Measurements from ENCODE around the gene LAPTM5.

The LAPTM5 gene

DNA sequence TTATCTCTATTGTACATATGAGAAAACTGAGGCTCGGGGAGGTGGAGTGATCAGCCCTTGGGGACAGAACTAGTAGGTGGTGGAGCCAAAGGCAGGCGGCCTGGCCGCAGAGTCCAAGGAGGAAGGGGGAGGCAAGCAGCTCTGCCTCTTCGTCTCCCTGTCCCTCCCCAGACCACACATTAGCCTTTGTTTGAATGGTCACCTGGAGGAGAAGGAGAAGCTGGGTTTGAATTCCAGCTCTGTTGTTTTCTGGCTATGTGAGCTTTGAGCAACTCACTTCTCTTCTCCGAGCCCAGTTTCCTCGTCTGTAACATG is 21.4 kb upstream of the LAPTM5 start:
- H3K9ac ChIP-seq (ENCODE audit: low read depth in 1 of 2, low read length in 2 of 2) = peak overlapping the region in 1 of 2 donors; percentile 9
- H3K27ac ChIP-seq (ENCODE audit: low read depth, low read length) = no peak overlapping the region

DNA sequence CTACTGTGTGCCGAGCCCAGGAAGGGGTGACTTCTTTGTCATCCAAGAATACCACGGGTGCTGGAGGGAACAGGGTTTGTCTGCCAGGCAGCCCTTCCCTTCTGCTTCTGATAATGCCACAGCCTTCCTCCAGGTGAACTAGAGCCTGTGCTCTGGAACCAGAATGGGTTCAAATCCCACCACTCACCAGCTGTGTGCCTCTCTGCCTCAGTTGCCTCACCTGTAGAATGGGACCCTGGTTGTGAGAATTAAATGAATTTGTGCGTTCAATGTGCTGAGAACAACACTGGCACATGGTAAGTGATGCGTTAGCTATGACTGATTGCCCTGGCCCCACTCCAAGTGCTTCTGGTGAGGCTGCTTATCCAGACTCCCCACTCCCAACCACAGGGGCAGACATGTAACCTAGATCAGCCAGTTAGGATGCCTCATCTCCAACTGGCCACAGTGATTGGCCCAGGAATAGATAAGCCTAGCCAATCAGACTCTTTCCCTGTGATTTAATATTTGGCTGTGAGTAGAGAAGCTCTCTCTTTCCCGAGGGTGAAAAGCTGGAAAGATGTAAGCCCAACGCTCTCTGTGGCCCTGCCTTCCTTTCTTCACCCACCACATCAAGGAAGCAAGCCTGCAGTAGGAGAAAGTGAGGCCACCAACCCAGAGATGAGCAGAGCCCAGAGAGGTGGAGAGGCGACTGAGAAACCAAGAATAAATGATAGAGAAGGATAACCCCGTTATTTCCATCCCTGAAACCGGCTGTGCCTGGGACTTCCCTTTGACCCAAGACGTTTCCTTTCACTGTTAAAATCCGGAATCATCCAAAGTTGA is 20.8 kb upstream of the LAPTM5 start:
- H3K4me1 ChIP-seq (ENCODE audit: control insufficient read depth in 1 of 2, insufficient read depth in 2 of 2, low read length in 2 of 2) = peaks cover 10 to 11% of the 10 kb centered on the region in 2 donors
- no peaks in the 10 kb centered on the region for H3K36me3 ChIP-seq (ENCODE audit: control insufficient read depth in 1 of 2, insufficient read depth in 2 of 2, low read length in 2 of 2)
- H3K9ac ChIP-seq (ENCODE audit: low read depth in 1 of 2, low read length in 2 of 2) = no peak overlapping the region
- H3K9me3 ChIP-seq (ENCODE audit: control insufficient read depth in 1 of 2, low read length in 2 of 2) = no peaks in the 10 kb centered on the region
- H3K27ac ChIP-seq (ENCODE audit: low read depth, low read length) = no peak overlapping the region
- H3K4me3 ChIP-seq (ENCODE audit: low read depth in 1 of 2, low read length in 2 of 2) = no peak overlapping the region
- no peaks in the 10 kb centered on the region for H3K27me3 ChIP-seq (ENCODE audit: control insufficient read depth in 1 of 2, insufficient read depth in 2 of 2, low read length in 2 of 2)

More for the DNA sequence above, 21.4 kb upstream of the LAPTM5 start:
- Histone ChIP-seq H3K4me3 (ENCODE audit: low read depth in 1 of 2, low read length in 2 of 2) (no peak overlapping the region), H3K27me3 (ENCODE audit: control insufficient read depth in 1 of 2, insufficient read depth in 2 of 2, low read length in 2 of 2) (no peaks in the 10 kb centered on the region), H3K9me3 (ENCODE audit: control insufficient read depth in 1 of 2, low read length in 2 of 2) (no peaks in the 10 kb centered on the region), H3K36me3 (ENCODE audit: control insufficient read depth in 1 of 2, insufficient read depth in 2 of 2, low read length in 2 of 2) (no peaks in the 10 kb centered on the region), H3K4me1 (ENCODE audit: control insufficient read depth in 1 of 2, insufficient read depth in 2 of 2, low read length in 2 of 2) (peaks cover 11 to 12% of the 10 kb centered on the region in 2 donors)

DNA sequence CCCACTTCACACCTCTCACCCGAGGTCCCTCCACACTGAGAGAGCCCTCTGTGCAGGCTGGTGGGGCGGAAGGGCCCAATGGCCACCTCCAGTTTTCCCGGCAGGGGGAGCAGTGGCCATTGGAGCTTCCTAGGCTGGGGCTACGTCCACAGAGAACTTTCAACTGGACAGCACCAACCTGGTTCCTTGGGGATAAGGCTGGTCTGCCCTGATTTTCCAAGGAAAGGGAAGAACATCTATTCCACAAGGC is 20.3 kb upstream of the LAPTM5 start:
- H3K9me3 ChIP-seq (ENCODE audit: control insufficient read depth in 1 of 2, low read length in 2 of 2) = no peaks in the 10 kb centered on the region
- H3K4me3 ChIP-seq (ENCODE audit: low read depth in 1 of 2, low read length in 2 of 2) = no peak overlapping the region
- peaks cover 5% of the 10 kb centered on the region in 2 donors for H3K4me1 ChIP-seq (ENCODE audit: control insufficient read depth in 1 of 2, insufficient read depth in 2 of 2, low read length in 2 of 2)
- no peaks in the 10 kb centered on the region for H3K36me3 ChIP-seq (ENCODE audit: control insufficient read depth in 1 of 2, insufficient read depth in 2 of 2, low read length in 2 of 2)
- no peak overlapping the region for H3K9ac ChIP-seq (ENCODE audit: low read depth in 1 of 2, low read length in 2 of 2)
- no peak overlapping the region for H3K27ac ChIP-seq (ENCODE audit: low read depth, low read length)
- H3K27me3 ChIP-seq (ENCODE audit: control insufficient read depth in 1 of 2, insufficient read depth in 2 of 2, low read length in 2 of 2) = no peaks in the 10 kb centered on the region

DNA sequence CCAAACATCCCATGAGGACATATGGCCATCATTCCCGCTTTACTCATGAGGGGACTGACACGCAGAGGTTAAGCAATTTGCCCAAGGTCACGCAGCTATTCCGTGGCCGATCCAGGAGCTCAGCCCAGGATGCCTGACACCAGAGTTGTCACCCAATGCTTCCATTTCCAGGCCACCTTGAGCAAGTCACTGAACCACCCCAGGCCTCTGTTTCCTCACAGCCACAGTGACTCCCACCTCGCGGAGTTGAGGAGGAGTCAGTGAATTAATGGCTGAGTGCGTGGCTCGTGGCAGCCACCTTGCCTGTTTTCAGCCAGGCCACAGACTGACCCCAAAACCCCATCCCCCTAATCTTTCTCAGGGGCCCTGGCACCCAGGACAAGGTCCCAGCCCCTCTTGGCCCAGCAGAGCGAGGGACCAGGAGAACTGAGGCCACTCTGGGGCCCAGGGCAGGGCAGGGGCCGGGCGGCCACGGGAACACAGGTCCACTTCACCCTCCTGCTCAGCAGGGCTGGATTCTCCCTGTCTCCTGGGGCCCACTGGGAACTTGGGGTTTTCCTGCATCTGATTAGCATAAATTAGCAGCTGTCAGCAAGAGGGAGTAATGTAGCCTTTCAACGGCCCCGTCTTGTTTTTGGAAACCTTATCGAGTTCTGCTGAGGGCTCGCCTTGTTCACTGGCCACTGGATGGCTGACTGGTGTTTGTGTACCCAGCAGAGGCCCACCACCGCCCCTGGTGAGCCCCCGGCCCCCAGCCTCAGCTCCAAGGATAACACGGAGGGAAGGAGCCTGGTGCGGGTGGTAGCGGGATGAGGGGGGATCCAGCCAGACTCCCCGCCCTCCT is 19.7 kb upstream of the LAPTM5 start:
- no peak overlapping the region for H3K27ac ChIP-seq (ENCODE audit: low read depth, low read length)
- H3K4me3 ChIP-seq (ENCODE audit: low read depth in 1 of 2, low read length in 2 of 2) = no peak overlapping the region
- H3K27me3 ChIP-seq (ENCODE audit: control insufficient read depth in 1 of 2, insufficient read depth in 2 of 2, low read length in 2 of 2) = no peaks in the 10 kb centered on the region
- H3K9ac ChIP-seq (ENCODE audit: low read depth in 1 of 2, low read length in 2 of 2) = no peak overlapping the region
- H3K4me1 ChIP-seq (ENCODE audit: control insufficient read depth in 1 of 2, insufficient read depth in 2 of 2, low read length in 2 of 2) = no peaks in the 10 kb centered on the region
- no peaks in the 10 kb centered on the region for H3K36me3 ChIP-seq (ENCODE audit: control insufficient read depth in 1 of 2, insufficient read depth in 2 of 2, low read length in 2 of 2)
- H3K9me3 ChIP-seq (ENCODE audit: control insufficient read depth in 1 of 2, low read length in 2 of 2) = no peaks in the 10 kb centered on the region

DNA sequence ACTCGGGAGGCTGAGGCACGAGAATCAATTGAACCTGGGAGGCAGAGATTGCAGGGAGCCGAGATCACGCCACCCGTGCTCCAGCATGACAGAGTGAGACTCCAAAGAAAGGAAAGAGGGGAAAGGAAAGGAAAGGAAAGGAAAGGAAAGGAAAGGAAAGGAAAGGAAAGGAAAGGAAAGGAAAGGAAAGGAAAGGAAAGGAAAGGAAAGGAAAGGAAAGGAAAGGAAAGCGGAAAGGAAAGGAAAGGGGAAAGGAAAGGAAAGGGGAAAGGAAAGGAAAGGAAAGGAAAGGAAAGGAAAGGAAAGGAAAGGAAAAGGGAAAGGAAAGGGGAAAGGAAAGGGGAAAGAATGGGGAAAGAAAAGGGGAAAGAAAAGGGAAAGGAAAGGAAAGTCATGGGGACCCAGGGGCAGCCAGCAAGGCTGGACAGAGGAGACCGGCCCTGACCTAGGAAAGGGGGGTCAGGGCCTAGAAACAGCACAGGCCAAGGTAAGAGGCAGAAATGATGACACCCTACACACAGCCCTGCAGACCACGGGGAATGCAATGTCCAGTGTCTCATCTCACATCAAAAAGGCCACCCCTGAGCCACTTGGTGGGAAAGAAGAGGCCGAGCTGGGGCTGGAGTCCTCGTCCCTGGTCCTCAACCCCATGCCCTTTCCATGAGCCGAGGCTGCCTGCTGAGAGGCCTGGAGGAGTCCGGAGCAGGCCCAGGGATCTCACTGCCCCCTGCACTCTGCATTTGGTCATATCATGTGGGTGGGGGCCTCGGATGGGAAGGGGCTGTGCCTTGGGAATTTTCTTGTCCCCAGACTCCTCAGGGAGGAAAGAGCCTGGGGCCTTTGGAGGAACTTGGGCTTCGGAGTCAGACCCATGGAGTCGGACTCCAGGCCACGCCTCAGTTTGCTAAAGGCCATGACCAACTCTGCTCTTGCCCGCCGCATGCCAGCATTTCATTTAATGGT is 18.8 kb upstream of the LAPTM5 start:
- Histone ChIP-seq H3K27me3 (ENCODE audit: control insufficient read depth in 1 of 2, insufficient read depth in 2 of 2, low read length in 2 of 2) (no peaks in the 10 kb centered on the region), H3K9ac (ENCODE audit: low read depth in 1 of 2, low read length in 2 of 2) (no peak overlapping the region), H3K4me3 (ENCODE audit: low read depth in 1 of 2, low read length in 2 of 2) (no peak overlapping the region), H3K27ac (ENCODE audit: low read depth, low read length) (no peak overlapping the region), H3K36me3 (ENCODE audit: control insufficient read depth in 1 of 2, insufficient read depth in 2 of 2, low read length in 2 of 2) (no peaks in the 10 kb centered on the region), H3K4me1 (ENCODE audit: control insufficient read depth in 1 of 2, insufficient read depth in 2 of 2, low read length in 2 of 2) (no peaks in the 10 kb centered on the region), H3K9me3 (ENCODE audit: control insufficient read depth in 1 of 2, low read length in 2 of 2) (no peaks in the 10 kb centered on the region)

DNA sequence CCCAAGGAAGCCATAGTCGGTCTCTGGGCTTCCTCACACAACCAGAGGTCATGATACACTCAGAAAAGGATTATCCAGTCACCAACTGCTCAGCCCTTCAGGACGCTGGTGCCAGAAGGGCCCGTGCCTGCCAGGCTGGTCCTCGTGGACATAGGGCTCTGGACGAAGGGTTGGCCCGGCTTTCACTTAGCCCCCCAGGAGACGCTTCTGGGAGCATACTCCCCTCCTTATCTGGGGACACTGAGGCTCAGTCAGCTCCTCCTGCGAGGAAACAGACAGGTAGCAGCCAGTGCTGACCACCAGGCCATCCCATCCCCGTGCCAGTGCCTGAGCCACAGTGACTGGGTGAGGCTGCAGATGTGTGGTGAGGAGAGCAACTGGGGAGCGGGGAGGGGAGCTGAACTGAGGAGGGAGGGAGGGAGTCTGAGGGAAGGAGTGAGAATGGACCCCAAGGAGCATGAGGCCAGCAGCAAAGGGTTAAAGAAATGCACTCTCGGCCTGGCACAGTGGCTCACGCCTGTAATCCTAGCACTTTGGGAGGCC is 17.9 kb upstream of the LAPTM5 start:
- Histone ChIP-seq H3K4me1 (ENCODE audit: control insufficient read depth in 1 of 2, insufficient read depth in 2 of 2, low read length in 2 of 2) (no peaks in the 10 kb centered on the region), H3K27me3 (ENCODE audit: control insufficient read depth in 1 of 2, insufficient read depth in 2 of 2, low read length in 2 of 2) (no peaks in the 10 kb centered on the region), H3K9me3 (ENCODE audit: control insufficient read depth in 1 of 2, low read length in 2 of 2) (no peaks in the 10 kb centered on the region), H3K4me3 (ENCODE audit: low read depth in 1 of 2, low read length in 2 of 2) (no peak overlapping the region), H3K36me3 (ENCODE audit: control insufficient read depth in 1 of 2, insufficient read depth in 2 of 2, low read length in 2 of 2) (no peaks in the 10 kb centered on the region), H3K9ac (ENCODE audit: low read depth in 1 of 2, low read length in 2 of 2) (no peak overlapping the region), H3K27ac (ENCODE audit: low read depth, low read length) (no peak overlapping the region)

DNA sequence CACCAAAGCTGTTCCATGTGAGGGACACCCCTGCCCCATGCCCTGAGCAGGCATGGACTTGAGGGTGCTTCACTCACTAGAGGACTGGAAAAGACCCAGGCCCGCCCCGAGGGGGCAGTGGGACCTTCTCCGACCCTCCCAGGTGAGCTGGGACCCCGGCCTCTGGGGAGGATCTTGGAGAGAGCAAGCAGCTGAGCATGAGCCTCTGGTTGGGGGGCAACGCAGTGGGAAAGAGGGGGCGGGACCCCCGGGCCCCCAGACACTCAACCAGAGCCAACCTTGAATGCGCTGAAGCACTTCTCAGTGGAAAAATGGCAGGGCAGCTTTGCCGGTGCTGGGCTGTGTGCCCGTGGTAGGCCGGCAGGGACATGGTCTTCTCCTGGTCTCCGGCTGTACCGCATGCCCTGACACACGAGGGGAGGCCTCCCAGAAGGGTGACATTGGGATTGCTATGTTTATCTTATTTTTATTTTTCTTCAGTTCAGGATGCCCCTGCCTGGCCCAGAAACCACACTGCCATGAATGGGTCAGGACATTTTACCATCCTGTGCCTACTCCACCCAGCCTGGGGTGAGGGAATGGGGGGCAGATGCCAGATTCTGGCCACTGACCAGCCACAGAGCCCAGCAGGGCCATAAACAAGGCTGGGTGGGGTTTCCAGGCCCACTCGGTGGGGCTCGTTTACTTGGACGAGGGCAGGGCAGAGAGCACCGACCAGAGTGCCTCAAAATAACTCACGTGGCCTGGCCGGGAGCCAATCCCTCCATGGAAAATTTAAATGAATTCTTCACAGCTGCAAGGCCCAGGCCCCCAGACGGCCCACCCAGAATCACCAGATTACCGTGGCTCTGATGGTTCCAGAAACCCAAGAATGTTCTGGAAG is 17.2 kb upstream of the LAPTM5 start:
- Histone ChIP-seq H3K4me1 (ENCODE audit: control insufficient read depth in 1 of 2, insufficient read depth in 2 of 2, low read length in 2 of 2) (no peaks in the 10 kb centered on the region), H3K27me3 (ENCODE audit: control insufficient read depth in 1 of 2, insufficient read depth in 2 of 2, low read length in 2 of 2) (no peaks in the 10 kb centered on the region), H3K9ac (ENCODE audit: low read depth in 1 of 2, low read length in 2 of 2) (no peak overlapping the region), H3K27ac (ENCODE audit: low read depth, low read length) (no peak overlapping the region), H3K4me3 (ENCODE audit: low read depth in 1 of 2, low read length in 2 of 2) (no peak overlapping the region), H3K9me3 (ENCODE audit: control insufficient read depth in 1 of 2, low read length in 2 of 2) (no peaks in the 10 kb centered on the region), H3K36me3 (ENCODE audit: control insufficient read depth in 1 of 2, insufficient read depth in 2 of 2, low read length in 2 of 2) (no peaks in the 10 kb centered on the region)

DNA sequence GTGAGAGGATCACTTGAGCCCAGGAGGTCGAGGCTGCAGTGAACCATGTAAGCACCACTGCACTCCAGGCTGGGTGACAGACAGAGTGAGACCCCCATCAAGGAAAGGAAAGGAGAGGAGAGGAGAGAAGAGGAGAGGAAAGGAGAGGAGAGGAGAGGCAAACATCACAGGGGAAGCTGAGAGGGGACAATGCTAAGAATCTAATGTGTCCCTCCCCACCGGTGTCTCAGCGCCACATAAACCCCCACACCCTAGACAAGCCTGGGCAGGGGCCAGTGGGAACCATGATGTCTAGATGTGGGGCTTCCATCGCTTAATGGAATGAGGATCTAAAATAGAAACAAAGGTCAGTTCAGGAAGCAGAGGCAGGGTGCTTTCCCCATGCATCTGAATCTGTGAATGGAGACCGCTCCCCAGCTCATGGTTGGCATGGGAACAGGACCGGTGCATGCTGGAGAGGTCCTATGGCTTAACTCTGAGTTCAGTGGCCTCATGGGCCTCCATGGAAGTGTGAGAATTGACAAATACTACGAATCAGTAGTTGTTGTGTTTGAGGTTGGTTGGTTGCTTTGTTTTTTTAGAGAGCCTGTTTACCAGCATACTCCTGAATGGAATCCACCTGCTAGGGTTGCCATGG is 16.3 kb upstream of the LAPTM5 start:
- Histone ChIP-seq H3K27ac (ENCODE audit: low read depth, low read length) (no peak overlapping the region), H3K9me3 (ENCODE audit: control insufficient read depth in 1 of 2, low read length in 2 of 2) (no peaks in the 10 kb centered on the region), H3K4me3 (ENCODE audit: low read depth in 1 of 2, low read length in 2 of 2) (no peak overlapping the region), H3K4me1 (ENCODE audit: control insufficient read depth in 1 of 2, insufficient read depth in 2 of 2, low read length in 2 of 2) (no peaks in the 10 kb centered on the region), H3K27me3 (ENCODE audit: control insufficient read depth in 1 of 2, insufficient read depth in 2 of 2, low read length in 2 of 2) (no peaks in the 10 kb centered on the region), H3K36me3 (ENCODE audit: control insufficient read depth in 1 of 2, insufficient read depth in 2 of 2, low read length in 2 of 2) (no peaks in the 10 kb centered on the region), H3K9ac (ENCODE audit: low read depth in 1 of 2, low read length in 2 of 2) (no peak overlapping the region)

DNA sequence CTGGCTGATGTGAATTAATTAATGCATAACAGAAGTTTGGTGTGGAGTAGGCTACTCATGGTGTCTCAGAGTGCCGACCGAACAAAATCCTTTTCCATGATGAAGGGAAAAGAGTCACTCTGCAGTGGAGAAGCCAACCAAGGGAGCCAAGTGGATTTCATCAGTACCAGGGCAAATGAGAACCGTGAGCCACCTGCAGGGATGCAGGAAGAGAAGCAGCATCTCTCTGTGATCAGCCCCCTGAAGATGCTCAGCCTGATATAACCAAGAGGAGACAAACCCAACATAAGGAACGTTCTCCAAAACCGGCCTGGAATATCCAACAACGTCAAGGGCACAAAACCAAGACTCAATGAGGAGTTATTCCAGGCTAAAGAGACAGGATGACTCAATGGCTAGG is 13.4 kb upstream of the LAPTM5 start:
- no peak overlapping the region for H3K9ac ChIP-seq (ENCODE audit: low read depth in 1 of 2, low read length in 2 of 2)
- H3K4me3 ChIP-seq (ENCODE audit: low read depth in 1 of 2, low read length in 2 of 2) = no peak overlapping the region
- no peaks in the 10 kb centered on the region for H3K9me3 ChIP-seq (ENCODE audit: control insufficient read depth in 1 of 2, low read length in 2 of 2)
- no peak overlapping the region for H3K27ac ChIP-seq (ENCODE audit: low read depth, low read length)
- H3K27me3 ChIP-seq (ENCODE audit: control insufficient read depth in 1 of 2, insufficient read depth in 2 of 2, low read length in 2 of 2) = no peaks in the 10 kb centered on the region
- H3K4me1 ChIP-seq (ENCODE audit: control insufficient read depth in 1 of 2, insufficient read depth in 2 of 2, low read length in 2 of 2) = no peaks in the 10 kb centered on the region
- no peaks in the 10 kb centered on the region for H3K36me3 ChIP-seq (ENCODE audit: control insufficient read depth in 1 of 2, insufficient read depth in 2 of 2, low read length in 2 of 2)
